Measurements from ENCODE around the gene CPA4.

DNA sequence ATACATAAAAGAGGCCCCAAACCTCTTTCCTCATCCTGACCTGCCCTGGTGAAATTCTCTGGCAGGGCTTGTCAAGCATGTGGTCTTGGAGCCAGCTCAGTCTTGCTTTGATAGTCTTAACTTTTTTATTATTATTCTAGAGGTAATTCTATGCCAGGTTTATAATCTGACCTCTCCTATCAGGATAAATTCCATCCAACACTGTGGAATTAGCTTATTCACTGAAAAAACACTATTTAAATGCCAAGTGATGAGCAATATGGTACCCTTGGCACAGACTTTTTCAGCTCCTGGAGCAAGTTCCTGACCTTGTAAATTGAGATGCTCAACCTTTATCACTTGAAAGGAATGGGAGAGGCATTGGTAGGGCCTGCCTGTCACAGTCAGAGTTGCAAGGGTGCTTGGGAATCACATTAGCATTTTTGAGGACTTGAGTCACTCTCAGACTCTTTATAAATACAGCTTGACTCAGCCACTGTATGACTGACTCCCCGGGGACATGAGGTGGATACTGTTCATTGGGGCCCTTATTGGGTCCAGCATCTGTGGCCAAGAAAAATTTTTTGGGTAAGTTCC, at the start of gene CPA4:
- TF ChIP-seq, protein P1, sequence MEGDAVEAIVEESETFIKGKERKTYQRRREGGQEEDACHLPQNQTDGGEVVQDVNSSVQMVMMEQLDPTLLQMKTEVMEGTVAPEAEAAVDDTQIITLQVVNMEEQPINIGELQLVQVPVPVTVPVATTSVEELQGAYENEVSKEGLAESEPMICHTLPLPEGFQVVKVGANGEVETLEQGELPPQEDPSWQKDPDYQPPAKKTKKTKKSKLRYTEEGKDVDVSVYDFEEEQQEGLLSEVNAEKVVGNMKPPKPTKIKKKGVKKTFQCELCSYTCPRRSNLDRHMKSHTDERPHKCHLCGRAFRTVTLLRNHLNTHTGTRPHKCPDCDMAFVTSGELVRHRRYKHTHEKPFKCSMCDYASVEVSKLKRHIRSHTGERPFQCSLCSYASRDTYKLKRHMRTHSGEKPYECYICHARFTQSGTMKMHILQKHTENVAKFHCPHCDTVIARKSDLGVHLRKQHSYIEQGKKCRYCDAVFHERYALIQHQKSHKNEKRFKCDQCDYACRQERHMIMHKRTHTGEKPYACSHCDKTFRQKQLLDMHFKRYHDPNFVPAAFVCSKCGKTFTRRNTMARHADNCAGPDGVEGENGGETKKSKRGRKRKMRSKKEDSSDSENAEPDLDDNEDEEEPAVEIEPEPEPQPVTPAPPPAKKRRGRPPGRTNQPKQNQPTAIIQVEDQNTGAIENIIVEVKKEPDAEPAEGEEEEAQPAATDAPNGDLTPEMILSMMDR (IDR thresholded peaks at IDR 0.05; ENCODE audit: poor library complexity) = no peak
- TF ChIP-seq EZH2phosphoT487 (IDR thresholded peaks at IDR 0.05; ENCODE audit: low read depth, severe bottlenecking, unreplicated experiment) = no peak
- no peak for TF ChIP-seq EZH2 (IDR thresholded peaks at IDR 0.05; ENCODE audit: borderline replicate concordance)

Data from hepatocyte (in vitro differentiated cells).